Lower leg skin (tissue), 3 donors: ENCODE data around the gene EFCAB8.

ENCODE experiments used
- POLR2A ChIP-seq, 2 donors: fragments of 450-650 bp; IDR thresholded peaks; one replicate each; pipeline ENCODE4 v1.6.1; 2016 to 2017; ENCODE audit warnings: antibody characterized with exemption in 2 of 2, mild to moderate bottlenecking in 1 of 2, moderate library complexity in 1 of 2
- TF ChIP-seq, protein P1 (sequence below), 3 donors: fragments of 450-650 bp; IDR thresholded peaks; one replicate each; pipeline ENCODE4 v1.5.1; 2016; ENCODE audit warnings: antibody characterized with exemption in 3 of 3, mild to moderate bottlenecking in 3 of 3, moderate library complexity in 2 of 3

DNA sequence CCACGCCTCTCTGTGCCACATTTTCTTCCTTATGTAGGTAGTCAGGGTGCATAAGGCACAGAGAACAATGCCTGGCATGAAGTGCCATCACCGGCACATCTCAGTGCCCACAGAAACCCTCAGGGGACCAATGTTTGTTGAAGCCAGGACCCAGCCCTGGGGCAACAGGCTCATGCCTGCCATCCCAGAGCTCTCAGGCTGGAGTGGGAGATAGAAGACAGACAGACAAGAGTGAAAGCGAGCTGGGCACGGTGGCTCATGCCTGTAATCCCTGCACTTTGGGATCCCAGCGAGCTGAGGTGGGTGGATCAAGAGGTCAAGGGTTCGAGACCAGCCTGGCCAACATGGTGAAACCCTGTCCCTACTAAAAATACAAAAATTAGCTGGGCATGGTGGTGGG is 13.5 kb downstream of the EFCAB8 start:
- TF ChIP-seq, protein P1, sequence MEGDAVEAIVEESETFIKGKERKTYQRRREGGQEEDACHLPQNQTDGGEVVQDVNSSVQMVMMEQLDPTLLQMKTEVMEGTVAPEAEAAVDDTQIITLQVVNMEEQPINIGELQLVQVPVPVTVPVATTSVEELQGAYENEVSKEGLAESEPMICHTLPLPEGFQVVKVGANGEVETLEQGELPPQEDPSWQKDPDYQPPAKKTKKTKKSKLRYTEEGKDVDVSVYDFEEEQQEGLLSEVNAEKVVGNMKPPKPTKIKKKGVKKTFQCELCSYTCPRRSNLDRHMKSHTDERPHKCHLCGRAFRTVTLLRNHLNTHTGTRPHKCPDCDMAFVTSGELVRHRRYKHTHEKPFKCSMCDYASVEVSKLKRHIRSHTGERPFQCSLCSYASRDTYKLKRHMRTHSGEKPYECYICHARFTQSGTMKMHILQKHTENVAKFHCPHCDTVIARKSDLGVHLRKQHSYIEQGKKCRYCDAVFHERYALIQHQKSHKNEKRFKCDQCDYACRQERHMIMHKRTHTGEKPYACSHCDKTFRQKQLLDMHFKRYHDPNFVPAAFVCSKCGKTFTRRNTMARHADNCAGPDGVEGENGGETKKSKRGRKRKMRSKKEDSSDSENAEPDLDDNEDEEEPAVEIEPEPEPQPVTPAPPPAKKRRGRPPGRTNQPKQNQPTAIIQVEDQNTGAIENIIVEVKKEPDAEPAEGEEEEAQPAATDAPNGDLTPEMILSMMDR (IDR thresholded peaks at IDR 0.05), result no peak
- TF ChIP-seq POLR2A (IDR thresholded peaks at IDR 0.05), result no peak
